K562 (cell line): ENCODE results near the gene C4A. TPM values are rescaled to one million over a fixed set of nuclear protein-coding genes. Genes with fewer than 3 reads are reported as not detected.

Experiments used
- ATAC-seq: fragments of 200-7000 bp; cut with Tn5 transposase; 3 replicates; pipeline ENCODE4 v1.9.1; 2020; ENCODE audit warnings: moderate library complexity
- BruUV-seq: library from RNA; stranded (reverse); fragments of 400-500 nt; replicated peaks from 2 replicates; lab custom pipeline; 2021; lab: Mats Ljungman, UMichigan
- CTCF ChIA-PET: fragments of 300-600 bp; formaldehyde crosslinking; extraction: SDS; loops from one replicate; lab custom pipeline; 2021; ENCODE audit warnings: low intra/inter-chr PET ratio; lab: Yijun Ruan, JAX
- POLR2A ChIA-PET: fragments of 300-600, 350-650 bp; sonication (Branson Sonifier 250); formaldehyde crosslinking; extraction: SDS; loops from one replicate; lab custom pipeline; 2021; ENCODE audit warnings: antibody characterized with exemption, inconsistent platforms; lab: Yijun Ruan, JAX
- DNase-seq, 4 experiments: peaks; one replicate each; pipeline versions ENCODE4 v3.0.0 to v3.0.0-alpha.2; 2011 to 2018; ENCODE audit warnings: low spot score in 3 of 4, mixed read lengths in 3 of 4; ENCODE audit errors: extremely low read depth in 1 of 4
- FAIRE-seq: peaks from 2 replicates; lab custom pipeline; 2011; peaks lifted over from hg19 to GRCh38; lab: Jason Lieb, UNC
- H2AFZ ChIP-seq: 2 replicates; pipeline ENCODE4 v1.6.0; 2011; ENCODE audit warnings: low read depth, low read length, control low read depth, inconsistent platforms
- H3K27ac ChIP-seq: fragments of 200-600 bp; 3 replicates; pipeline ENCODE4 v1.8.0; 2011; ENCODE audit warnings: low read depth, mild to moderate bottlenecking, control low read depth, inconsistent platforms, low read length, moderate library complexity, mixed read lengths; ENCODE audit errors: extremely low read depth
- H3K27me3 ChIP-seq, 2 experiments: fragments of 300-600 bp in 1 of 2; 2 replicates in 1 of 2; 3 replicates in 1 of 2; pipeline versions ENCODE4 v1.6.0 to v1.8.0; 2011; ENCODE audit warnings: inconsistent platforms in 2 of 2, low read length in 2 of 2, mild to moderate bottlenecking in 1 of 2, mixed read lengths in 1 of 2, moderate library complexity in 1 of 2; ENCODE audit not compliant: control insufficient read depth in 2 of 2, insufficient read depth in 2 of 2
- H3K36me3 ChIP-seq: fragments of 300-600 bp; 3 replicates; pipeline ENCODE4 v1.8.0; 2011; ENCODE audit warnings: mild to moderate bottlenecking, low read length, inconsistent platforms; ENCODE audit not compliant: control insufficient read depth, insufficient read depth
- H3K4me1 ChIP-seq, 2 experiments: fragments of 200-600 bp in 1 of 2; replicated peaks in 1 of 2; 2 replicates in 1 of 2; 3 replicates in 1 of 2; pipeline versions ENCODE4 v1.5.1 to v1.8.0; 2011; ENCODE audit warnings: inconsistent platforms in 2 of 2, low read length in 2 of 2, mild to moderate bottlenecking in 1 of 2, mixed read lengths in 1 of 2, moderate library complexity in 1 of 2; ENCODE audit not compliant: control insufficient read depth in 2 of 2, insufficient read depth in 2 of 2
- H3K4me2 ChIP-seq: 2 replicates; pipeline ENCODE4 v1.6.1; 2011; ENCODE audit warnings: low read length, control low read depth, inconsistent platforms, mixed read lengths; ENCODE audit not compliant: insufficient read depth
- H3K4me3 ChIP-seq: fragments of 200-600 bp; sonication (generic), shearing (Covaris generic); 2 replicates; pipeline ENCODE4 v1.5.1; 2016; ENCODE audit warnings: control low read depth, inconsistent platforms
- H3K79me2 ChIP-seq: fragments of 200-600 bp; 3 replicates; pipeline ENCODE4 v1.8.0; 2011; ENCODE audit warnings: low read length, inconsistent platforms; ENCODE audit not compliant: control insufficient read depth, insufficient read depth
- H3K9ac ChIP-seq, 2 experiments: 2 replicates each; pipeline versions ENCODE4 v1.6.0 to v1.6.1; 2011; ENCODE audit warnings: low read depth in 2 of 2, low read length in 2 of 2, control low read depth in 1 of 2, inconsistent platforms in 1 of 2, mild to moderate bottlenecking in 1 of 2, mixed read lengths in 1 of 2; ENCODE audit not compliant: insufficient read depth in 1 of 2
- H3K9me1 ChIP-seq: one replicate; pipeline ENCODE4 v1.6.0; 2011; ENCODE audit warnings: inconsistent platforms, mild to moderate bottlenecking, low read length, moderate library complexity; ENCODE audit not compliant: control insufficient read depth, insufficient read depth
- H3K9me3 ChIP-seq: replicated peaks from 2 replicates; pipeline ENCODE4 v1.5.1; 2011; ENCODE audit warnings: low read depth, low read length, inconsistent platforms; ENCODE audit not compliant: control insufficient read depth, insufficient read depth
- H4K20me1 ChIP-seq: replicated peaks from 2 replicates; pipeline ENCODE4 v1.6.1; 2011; ENCODE audit warnings: low read length, inconsistent platforms, mixed read lengths; ENCODE audit not compliant: control insufficient read depth, insufficient read depth
- C11orf30 ChIP-seq: fragments of 450-650 bp; IDR thresholded peaks from 2 replicates; pipeline ENCODE4 v1.6.1; 2016; ENCODE audit warnings: low read depth, mild to moderate bottlenecking
- CBX5 ChIP-seq: IDR thresholded peaks from 2 replicates; pipeline ENCODE4 v1.6.1; 2014; ENCODE audit warnings: low read depth, borderline replicate concordance
- HMG20B ChIP-seq: fragments of 250-450 bp; sonication (Bioruptor Pico); IDR thresholded peaks from 2 replicates; pipeline ENCODE4 v1.5.0; 2021; ENCODE audit warnings: mild to moderate bottlenecking
- ILK ChIP-seq: fragments of 450-650 bp; IDR thresholded peaks from 2 replicates; pipeline ENCODE4 v1.6.1; 2016; ENCODE audit warnings: missing genetic modification characterization, low read depth, mild to moderate bottlenecking, missing compliant biosample characterization, moderate library complexity, borderline replicate concordance
- MAZ ChIP-seq, 2 experiments: fragments of 450-650 bp in 1 of 2; sonication (generic) in 1 of 2; formaldehyde crosslinking; IDR thresholded peaks in 1 of 2; conservative IDR thresholded peaks in 1 of 2; 2 replicates each; pipeline versions ENCODE4 v1.4.0 to v1.5.0; 2020; ENCODE audit warnings: mild to moderate bottlenecking in 1 of 2, missing genetic modification reagents in 1 of 2
- MYC ChIP-seq, 2 experiments: fragments of 250-450 bp in 1 of 2; sonication (Bioruptor Pico) in 1 of 2; IDR thresholded peaks; 2 replicates each; pipeline versions ENCODE4 v1.5.1 to v1.6.1; 2012 to 2021; ENCODE audit warnings: low read depth in 2 of 2, borderline replicate concordance in 1 of 2, improper control_type of control experiment in 1 of 2, low read length in 1 of 2, mild to moderate bottlenecking in 1 of 2, moderate library complexity in 1 of 2
- NEUROD1 ChIP-seq: fragments of 150-350 bp; IDR thresholded peaks from 2 replicates; pipeline ENCODE4 v1.6.1; 2014; ENCODE audit warnings: borderline replicate concordance, low read length, low read depth; ENCODE audit not compliant: partially characterized antibody
- POLR2G ChIP-seq: fragments of 200-400 bp; formaldehyde crosslinking; IDR thresholded peaks from 2 replicates; pipeline ENCODE4 v1.6.1; 2017; ENCODE audit warnings: low read depth, mild to moderate bottlenecking, antibody characterized with exemption, low read length, moderate library complexity
- RBM22 ChIP-seq: fragments of 200-400 bp; formaldehyde crosslinking; IDR thresholded peaks from 2 replicates; pipeline ENCODE4 v1.6.1; 2018; ENCODE audit warnings: low read length, low read depth; ENCODE audit not compliant: poor library complexity, severe bottlenecking
- SREBF1 ChIP-seq: fragments of 150-350 bp; IDR thresholded peaks from 2 replicates; pipeline ENCODE4 v1.6.1; 2014; ENCODE audit warnings: antibody characterized with exemption, low read depth, low read length, borderline replicate concordance
- ZBTB7A ChIP-seq: IDR thresholded peaks from 2 replicates; pipeline ENCODE4 v1.6.1; 2011; ENCODE audit warnings: low read depth, mild to moderate bottlenecking, low read length, moderate library complexity, borderline replicate concordance; ENCODE audit not compliant: control insufficient read depth
- ZC3H8 ChIP-seq: fragments of 450-650 bp; IDR thresholded peaks from 2 replicates; pipeline ENCODE4 v1.6.1; 2017
- ZNF316 ChIP-seq: fragments of 450-650 bp; IDR thresholded peaks from 2 replicates; pipeline ENCODE4 v1.6.1; 2016
- WGBS: fragments of 100-300 bp; shearing (Covaris generic); methylation state at CpG from one replicate; pipeline ENCODE4 v1.1.6; 2016; ENCODE audit warnings: low coverage, mixed read lengths; ENCODE audit not compliant: insufficient coverage; ENCODE audit errors: missing lambda C conversion rate; 5-methylcytosine and 5-hydroxymethylcytosine counted together
- in situ Hi-C: fragments of 300-500 bp; cut with MboI; formaldehyde crosslinking; loops from 4 replicates; pipeline ENCODE4 v1.15.0; 2018; ENCODE audit warnings: inconsistent platforms, mixed read lengths
- intact Hi-C: fragments of 100-400 bp; cut with micrococcal nuclease; formaldehyde crosslinking; loops from 2 replicates; pipeline ENCODE4 v1.14.2; 2022
- polyA plus RNA-seq, 8 experiments: library from polyadenylated mRNA; depleted of rRNA in 4 of 8; stranded (reverse) in 5 of 8; unstranded in 3 of 8; fragments of >200 nt; fragmentation: Nextera tagmentation in 2 of 8; fragmentation: Illumina TruSeq in 1 of 8; extraction: Ambion mirVana in 2 of 8; extraction: Trizol in 1 of 8; gene quantifications; 2 replicates each; pipeline versions ENCODE4 v1.2.1 to v1.2.3, GENCODE V29; 2011 to 2014; ENCODE audit warnings: inconsistent platforms in 1 of 8, missing spikeins in 1 of 8
- total RNA-seq, 7 experiments: library from RNA; depleted of rRNA in 6 of 7; stranded (reverse); fragments of >200 nt in 6 of 7; fragmentation: Illumina TruSeq in 2 of 7; extraction: Trizol in 2 of 7; gene quantifications; 2 replicates each; pipeline versions ENCODE4 v1.2.1 to v1.2.3, GENCODE V29; 2011 to 2021; ENCODE audit warnings: low replicate concordance in 1 of 7
- TF ChIP-seq, protein P1 (sequence below): fragments of 450-650 bp; formaldehyde crosslinking; IDR thresholded peaks from 2 replicates; pipeline ENCODE4 v1.4.0; 2022; ENCODE audit warnings: missing genetic modification characterization

The C4A gene
- total and polyA plus RNA-seq, 9 of the 15 experiments (the other 6 are each of a cell fraction or from before 2014, with no cell fraction given), result 0.27 to 7.6 (median 5.0) TPM

DNA sequence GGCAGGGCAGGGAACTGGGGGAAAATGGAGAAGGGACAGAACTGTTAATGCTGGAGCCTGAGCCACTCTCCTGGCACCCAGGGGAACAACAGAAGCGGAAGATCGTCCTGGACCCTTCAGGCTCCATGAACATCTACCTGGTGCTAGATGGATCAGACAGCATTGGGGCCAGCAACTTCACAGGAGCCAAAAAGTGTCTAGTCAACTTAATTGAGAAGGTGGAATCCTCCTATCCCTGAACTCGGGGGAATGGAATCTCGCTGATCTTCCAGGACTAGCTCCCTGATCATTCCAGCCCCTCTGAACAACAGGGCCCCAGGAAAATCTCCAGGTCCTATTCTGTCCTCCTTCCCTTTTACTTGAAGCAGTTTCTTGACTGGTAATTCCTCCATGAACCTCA, 34.0 kb upstream of the C4A start:
- no peak for ATAC-seq
- intact Hi-C loops, result loop anchor here (5.0 kb wide), 1 partner anchor 46 kb away; the partner anchor contains the start of gene ZBTB12
- no peak for FAIRE-seq

More for the DNA sequence above, 34.0 kb upstream of the C4A start:
- no TSS peak for BruUV-seq
- ChIA-PET POLR2A (interaction anchor here (1.3 to 1.9 kb wide), 2 partner anchors 9 to 100 kb away, joined by 4 to 6 read pairs; no protein-coding TSS in a partner anchor), CTCF (no interaction called here)
- TF ChIP-seq ILK (tag) (no peak), POLR2G (no peak), NEUROD1 (no peak), C11orf30 (peak; percentile 70), ZNF316 (peak; percentile 85), HMG20B (no peak), SREBF1 (no peak), MAZ (CRISPR knock-in tag; conservative IDR thresholded peaks at IDR 0.05 in 1 of 2, IDR thresholded peaks at IDR 0.05 in 1 of 2) (no peak), CBX5 (no peak), RBM22 (no peak), ZBTB7A (no peak), MYC (IDR thresholded peaks at IDR 0.05; ENCODE audit: low read depth, low read length) (no peak), MYC (CRISPR knock-in tag; IDR thresholded peaks at IDR 0.05; ENCODE audit: borderline replicate concordance, low read depth) (no peak), ZC3H8 (no peak)
- TF ChIP-seq, protein P1, sequence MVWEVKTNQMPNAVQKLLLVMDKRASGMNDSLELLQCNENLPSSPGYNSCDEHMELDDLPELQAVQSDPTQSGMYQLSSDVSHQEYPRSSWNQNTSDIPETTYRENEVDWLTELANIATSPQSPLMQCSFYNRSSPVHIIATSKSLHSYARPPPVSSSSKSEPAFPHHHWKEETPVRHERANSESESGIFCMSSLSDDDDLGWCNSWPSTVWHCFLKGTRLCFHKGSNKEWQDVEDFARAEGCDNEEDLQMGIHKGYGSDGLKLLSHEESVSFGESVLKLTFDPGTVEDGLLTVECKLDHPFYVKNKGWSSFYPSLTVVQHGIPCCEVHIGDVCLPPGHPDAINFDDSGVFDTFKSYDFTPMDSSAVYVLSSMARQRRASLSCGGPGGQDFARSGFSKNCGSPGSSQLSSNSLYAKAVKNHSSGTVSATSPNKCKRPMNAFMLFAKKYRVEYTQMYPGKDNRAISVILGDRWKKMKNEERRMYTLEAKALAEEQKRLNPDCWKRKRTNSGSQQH (CRISPR knock-in tag), result no peak
- no peak overlapping the region for H3K4me2 ChIP-seq
- H3K4me3 ChIP-seq, result no peak overlapping the region
- peaks cover 2 to 21% of the 10 kb centered on the region in 2 experiments; a peak in 3 of 5 replicates for H3K27me3 ChIP-seq
- H3K27ac ChIP-seq, result no peak overlapping the region
- peaks cover 7% of the 10 kb centered on the region for H3K9me1 ChIP-seq
- peaks cover 21% of the 10 kb centered on the region for H3K36me3 ChIP-seq
- H2AFZ ChIP-seq, result no peak overlapping the region
- H3K9me3 ChIP-seq, result no peaks in the 10 kb centered on the region
- no peak for DNase-seq
- in situ Hi-C loops, result no loop called here
- no peaks in the 10 kb centered on the region for H3K79me2 ChIP-seq
- H3K4me1 ChIP-seq, result peaks cover 16 to 24% of the 10 kb centered on the region in 2 experiments
- H4K20me1 ChIP-seq, result no peaks in the 10 kb centered on the region
- WGBS, result 70% methylated on average over 4 of the region's 4 CpGs
- H3K9ac ChIP-seq, result no peak overlapping the region
